RPMI8226 (cell line): ENCODE data around the gene FMO5.
A peak's percentile ranks its signal among the peaks of the same experiment; 100 is the strongest.
"Not testable (repeated sequence)": the region's sequence is repeated elsewhere in the genome, so short reads cannot be mapped to it uniquely, and the experiment has no call there.

Source experiments
- DNase-seq: peaks from one replicate; pipeline ENCODE4 v3.0.0-alpha.2; 2015

FMO5 gene

GRCh38 chr1:147225193-147225730 is at the start of gene FMO5:
TSS of gene FMO5 (minus strand) at chr1:147225339. CDS start at chr1:147225029, 310 bp downstream.
- peak; percentile 63 for DNase-seq

GRCh38 chr1:147273409-147274336 is 48.5 kb upstream of the FMO5 start:
- DNase-seq: peak; percentile 66

- DNase-seq: no peak
These were observed 46.9 kb upstream of the FMO5 start for GRCh38 chr1:147272042-147272441.

- DNase-seq: no peak
These were observed 45.6 kb upstream of the FMO5 start for GRCh38 chr1:147270721-147271120.

GRCh38 chr1:147267711-147268110 is 42.6 kb upstream of the FMO5 start:
- DNase-seq: no peak

- no peak for DNase-seq
These were observed 41.2 kb upstream of the FMO5 start for GRCh38 chr1:147266381-147266780.

- DNase-seq: no peak
These were observed 39.1 kb upstream of the FMO5 start for GRCh38 chr1:147264158-147264768.

- DNase-seq: no peak
These were observed 35.8 kb upstream of the FMO5 start for GRCh38 chr1:147260956-147261355.

- DNase-seq: no peak
These were observed 27.4 kb upstream of the FMO5 start for GRCh38 chr1:147252540-147252939.

- DNase-seq: no peak
These were observed 22.6 kb upstream of the FMO5 start for GRCh38 chr1:147247656-147248238.

GRCh38 chr1:147246910-147247655 is 21.9 kb upstream of the FMO5 start:
- peak; percentile 64 for DNase-seq

- DNase-seq: no peak
These were observed 21.0 kb upstream of the FMO5 start for GRCh38 chr1:147246044-147246690.

GRCh38 chr1:147245586-147246021 is 20.5 kb upstream of the FMO5 start:
- DNase-seq: no peak

GRCh38 chr1:147245129-147245528 is 20.0 kb upstream of the FMO5 start:
- DNase-seq: no peak

GRCh38 chr1:147243841-147244240 is 18.7 kb upstream of the FMO5 start:
- no peak for DNase-seq

- peak; percentile 55 for DNase-seq
These were observed 18.1 kb upstream of the FMO5 start for GRCh38 chr1:147243228-147243685.

GRCh38 chr1:147242449-147243227 is 17.5 kb upstream of the FMO5 start, which contains the start of gene CHD1L:
TSS of gene CHD1L (plus strand) at chr1:147242684. CDS start at chr1:147242704, 20 bp downstream.
- peak; percentile 99 for DNase-seq

- no peak for DNase-seq
These were observed 16.9 kb upstream of the FMO5 start for GRCh38 chr1:147241934-147242448.

- DNase-seq: not testable (repeated sequence)
These were observed 15.1 kb upstream of the FMO5 start for GRCh38 chr1:147240131-147240721.
